Activated naive CD8-positive, alpha-beta T cell treated with anti-CD3 and anti-CD28 coated beads, Interleukin-2, amount 50 U/mL, for 24 hours (primary cell): Measurements from ENCODE around the gene TESMIN.

Experiments
- ATAC-seq: fragments of 150-1000 bp; cut with Tn5 transposase; one replicate; pipeline ENCODE4 v1.10.0; 2021
- DNase-seq: peaks from one replicate; pipeline ENCODE4 v3.0.0; 2021
- H3K27ac Mint-ChIP-seq: one replicate; pipeline ENCODE4 v1.8.0; 2021; ENCODE audit warnings: mild to moderate bottlenecking, mixed read lengths
- H3K27me3 Mint-ChIP-seq: one replicate; pipeline ENCODE4 v1.8.0; 2021; ENCODE audit warnings: mixed read lengths
- H3K36me3 Mint-ChIP-seq: one replicate; pipeline ENCODE4 v1.8.0; 2021; ENCODE audit warnings: low read depth, mixed read lengths
- H3K4me1 Mint-ChIP-seq: one replicate; pipeline ENCODE4 v1.8.0; 2021; ENCODE audit warnings: mixed read lengths
- H3K4me3 Mint-ChIP-seq: one replicate; pipeline ENCODE4 v1.8.0; 2021; ENCODE audit warnings: mild to moderate bottlenecking, moderate library complexity, mixed read lengths
- H3K9me3 Mint-ChIP-seq: one replicate; pipeline ENCODE4 v1.8.0; 2021; ENCODE audit warnings: mixed read lengths

TESMIN gene

DNA sequence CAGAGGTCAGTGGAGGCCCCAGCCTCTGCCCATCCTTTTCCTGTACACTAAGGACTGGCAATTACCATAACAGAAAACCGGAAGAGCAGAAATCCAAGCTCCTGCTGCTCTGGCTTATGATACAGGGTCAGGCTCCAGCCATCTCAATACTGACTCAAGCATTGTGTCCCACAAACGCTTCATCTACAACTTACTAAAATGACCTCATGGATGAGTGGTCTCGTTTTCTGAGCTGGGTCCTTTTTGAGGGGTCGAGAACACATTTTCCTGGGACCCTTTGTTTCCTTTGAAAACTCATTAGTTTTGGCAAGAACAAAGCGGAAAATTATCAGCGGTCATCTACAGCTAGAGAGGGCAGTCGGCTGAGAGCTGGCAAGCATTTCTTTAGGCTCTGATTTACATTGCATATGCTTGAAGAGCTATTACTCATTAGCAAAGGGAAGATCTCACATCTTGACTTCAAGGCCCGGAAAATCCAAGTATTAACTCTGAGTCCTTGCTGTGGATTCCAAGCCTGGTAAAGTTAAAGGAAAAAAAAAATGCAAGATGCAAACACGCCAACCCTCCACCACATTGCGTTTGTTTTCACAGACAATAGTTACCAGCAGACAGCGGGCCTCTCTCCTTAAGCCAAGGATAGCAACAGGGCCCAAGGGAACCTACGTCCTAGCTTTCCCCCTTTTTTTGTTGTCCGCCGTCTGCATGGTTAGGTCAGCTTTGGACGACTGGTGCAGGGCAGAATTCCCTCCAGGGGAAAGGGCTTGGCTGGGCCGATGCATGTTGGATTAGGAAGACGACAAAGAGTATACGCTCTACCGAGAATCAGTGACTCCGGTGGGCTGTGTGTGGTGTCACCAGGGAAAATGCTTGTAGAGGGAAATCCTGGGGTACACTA lies 1.8 kb downstream of the TESMIN start:
- no peak for ATAC-seq
- Mint-ChIP-seq H3K36me3 (no peaks in the 10 kb centered on the region), H3K9me3 (no peaks in the 10 kb centered on the region), H3K4me3 (no peak overlapping the region), H3K27ac (no peak overlapping the region), H3K27me3 (no peaks in the 10 kb centered on the region), H3K4me1 (peaks cover 4% of the 10 kb centered on the region)
- no peak for DNase-seq

DNA sequence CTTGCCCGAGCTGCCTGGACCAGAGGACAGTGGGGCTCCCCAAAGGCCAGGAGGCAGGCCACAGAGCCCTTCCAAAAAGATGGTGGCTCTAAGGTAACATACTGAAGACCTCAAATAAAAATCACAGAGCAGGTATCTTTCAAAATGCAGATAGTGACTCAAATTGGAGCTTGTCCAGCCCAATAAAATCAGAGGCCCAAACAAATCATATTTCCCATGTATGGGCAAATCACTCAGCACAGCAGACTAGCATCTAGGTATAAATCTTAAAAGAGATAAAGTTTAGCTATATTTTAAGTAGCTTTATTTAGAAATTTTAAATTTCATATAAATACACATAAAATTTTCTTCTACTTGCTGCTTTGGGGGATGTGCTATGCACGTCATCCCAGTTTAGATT lies 3.3 kb downstream of the TESMIN start:
- Mint-ChIP-seq H3K9me3 (no peaks in the 10 kb centered on the region), H3K27ac (no peak overlapping the region), H3K4me1 (peaks cover 4% of the 10 kb centered on the region), H3K4me3 (no peak overlapping the region), H3K27me3 (no peaks in the 10 kb centered on the region), H3K36me3 (no peaks in the 10 kb centered on the region)
- DNase-seq = no peak
- no peak for ATAC-seq

DNA sequence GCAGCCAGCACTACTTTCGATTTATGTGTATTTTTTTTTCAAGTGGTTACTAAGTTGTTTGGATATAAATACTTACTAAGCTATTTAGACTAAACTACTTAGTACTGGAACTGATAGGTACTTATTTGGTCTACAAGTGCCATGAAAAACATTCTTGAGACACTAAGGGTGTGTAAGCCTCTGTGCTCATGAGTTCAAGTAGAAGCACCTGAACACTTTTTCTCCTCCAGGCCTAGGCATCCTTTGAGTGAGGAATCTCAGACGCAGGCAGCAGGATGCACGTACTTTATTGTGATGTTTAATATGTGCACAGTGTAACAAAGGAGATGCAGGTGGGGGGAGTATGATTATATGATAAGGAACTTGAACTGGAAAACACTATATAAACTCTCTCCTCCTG lies 7.8 kb downstream of the TESMIN start:
- DNase-seq = no peak
- no peaks in the 10 kb centered on the region for H3K4me1 Mint-ChIP-seq
- ATAC-seq = no peak
- no peaks in the 10 kb centered on the region for H3K27me3 Mint-ChIP-seq
- H3K9me3 Mint-ChIP-seq = no peaks in the 10 kb centered on the region
- no peak overlapping the region for H3K27ac Mint-ChIP-seq
- H3K36me3 Mint-ChIP-seq = no peaks in the 10 kb centered on the region
- no peak overlapping the region for H3K4me3 Mint-ChIP-seq

DNA sequence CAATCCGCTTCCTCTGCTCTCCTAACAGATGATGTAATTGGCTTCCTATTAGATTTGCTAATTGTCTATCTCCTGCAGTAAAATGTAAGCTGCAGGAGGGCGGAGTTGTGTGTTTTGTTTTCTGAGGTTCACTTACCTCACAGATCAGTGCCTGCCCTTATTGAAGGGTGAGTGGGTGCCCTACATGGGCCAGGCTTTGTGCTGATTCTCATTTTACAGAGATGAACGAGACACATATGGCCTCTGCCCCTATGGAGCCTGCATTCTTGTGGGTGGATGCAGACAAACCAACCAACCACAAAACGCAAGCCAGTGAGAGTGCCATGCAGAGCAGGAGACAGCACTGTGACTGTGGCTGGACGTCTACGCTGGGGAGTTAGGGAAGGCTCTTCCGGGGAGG lies 9.9 kb downstream of the TESMIN start:
- Mint-ChIP-seq H3K4me1 (no peaks in the 10 kb centered on the region), H3K27me3 (no peaks in the 10 kb centered on the region), H3K27ac (no peak overlapping the region), H3K4me3 (no peak overlapping the region), H3K36me3 (no peaks in the 10 kb centered on the region), H3K9me3 (no peaks in the 10 kb centered on the region)
- no peak for DNase-seq
- ATAC-seq = no peak

DNA sequence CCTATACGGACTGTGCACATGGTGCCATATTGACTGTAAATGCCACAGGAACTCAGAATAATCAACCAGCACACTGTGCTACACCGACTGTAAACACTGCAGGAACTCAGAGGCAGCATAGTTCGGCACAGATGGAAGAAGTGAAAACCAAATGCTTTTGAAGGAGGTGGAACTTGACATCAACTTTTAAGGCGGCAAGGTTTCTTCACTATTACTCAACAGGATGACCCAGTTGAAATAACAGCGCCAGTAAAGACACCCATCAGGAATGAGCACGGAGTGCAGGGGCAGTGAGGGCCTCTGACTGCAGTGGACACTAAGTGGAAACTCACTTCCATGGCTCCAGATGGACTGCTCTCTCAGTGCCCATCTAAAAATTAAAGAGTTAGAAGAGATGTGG lies 15.7 kb downstream of the TESMIN start:
- ATAC-seq = no peak
- Mint-ChIP-seq H3K4me1 (no peaks in the 10 kb centered on the region), H3K27me3 (no peaks in the 10 kb centered on the region), H3K9me3 (no peaks in the 10 kb centered on the region), H3K4me3 (no peak overlapping the region), H3K27ac (no peak overlapping the region), H3K36me3 (no peaks in the 10 kb centered on the region)
- DNase-seq = no peak

DNA sequence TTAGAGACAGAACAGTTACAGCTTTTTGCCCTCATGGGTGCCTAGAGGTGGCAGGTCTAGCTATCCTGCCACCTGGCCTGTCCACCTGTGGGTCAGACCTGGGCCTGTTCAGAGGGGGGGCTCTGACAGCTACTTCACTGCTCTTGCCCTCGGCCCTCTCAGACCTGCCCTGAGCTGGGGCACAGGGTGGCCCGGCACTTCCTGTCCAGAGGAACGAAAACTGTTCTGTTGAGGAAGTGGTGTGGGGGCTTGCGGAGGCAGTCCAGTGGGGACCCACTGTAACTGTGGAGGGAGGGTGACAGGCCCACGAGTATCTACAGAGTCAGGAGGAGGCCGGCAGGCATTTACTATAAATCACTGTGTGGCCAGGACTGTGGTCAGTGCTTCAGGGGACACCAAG lies 16.2 kb downstream of the TESMIN start:
- Mint-ChIP-seq H3K27me3 (no peaks in the 10 kb centered on the region), H3K36me3 (no peaks in the 10 kb centered on the region), H3K4me1 (no peaks in the 10 kb centered on the region), H3K4me3 (no peak overlapping the region), H3K9me3 (no peaks in the 10 kb centered on the region), H3K27ac (no peak overlapping the region)
- no peak for ATAC-seq
- no peak for DNase-seq

DNA sequence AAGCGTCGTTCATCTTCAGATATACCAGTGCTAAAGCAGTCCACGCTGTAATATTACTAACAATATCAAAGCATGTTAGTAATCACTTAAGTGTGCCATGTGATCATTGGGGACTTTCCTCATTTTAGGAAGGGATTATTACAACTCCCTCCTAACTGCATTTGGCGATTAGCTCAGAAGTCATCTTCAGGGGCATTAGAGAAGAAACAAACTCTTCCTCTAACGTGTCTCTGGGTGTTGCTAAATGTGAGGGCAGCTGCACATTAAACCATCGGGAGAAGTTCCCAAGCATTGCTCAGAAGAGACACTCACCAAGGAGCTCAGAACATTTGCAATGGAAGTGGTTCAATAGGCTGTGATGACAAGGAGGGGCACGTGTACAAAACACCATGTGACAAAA lies 17.2 kb downstream of the TESMIN start:
- Mint-ChIP-seq H3K27ac (no peak overlapping the region), H3K36me3 (no peaks in the 10 kb centered on the region), H3K9me3 (no peaks in the 10 kb centered on the region), H3K4me3 (no peak overlapping the region), H3K4me1 (no peaks in the 10 kb centered on the region), H3K27me3 (no peaks in the 10 kb centered on the region)
- ATAC-seq = no peak
- DNase-seq = no peak

DNA sequence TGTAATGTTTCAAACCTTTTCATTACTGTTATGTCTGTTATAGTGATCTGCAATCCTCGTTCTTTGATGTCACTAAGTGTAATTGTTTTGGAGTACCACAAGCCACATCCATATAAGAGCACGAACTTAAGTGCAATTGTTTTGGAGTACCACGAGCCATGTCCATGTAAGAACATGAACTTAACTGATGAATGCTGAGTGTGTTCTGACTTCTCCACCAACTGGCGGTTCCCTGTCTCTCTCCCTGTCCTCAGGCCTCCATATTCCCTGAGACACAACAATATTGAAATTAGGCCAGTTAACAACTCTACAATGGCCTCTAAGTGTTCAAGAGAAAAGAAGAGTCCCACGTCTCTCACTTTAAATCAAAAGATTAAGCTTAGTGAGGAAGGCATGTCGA lies 23.5 kb downstream of the TESMIN start:
- Mint-ChIP-seq H3K27me3 (no peaks in the 10 kb centered on the region), H3K36me3 (no peaks in the 10 kb centered on the region), H3K4me1 (no peaks in the 10 kb centered on the region), H3K27ac (no peak overlapping the region), H3K9me3 (no peaks in the 10 kb centered on the region), H3K4me3 (no peak overlapping the region)
- DNase-seq (no peak), ATAC-seq (no peak)

DNA sequence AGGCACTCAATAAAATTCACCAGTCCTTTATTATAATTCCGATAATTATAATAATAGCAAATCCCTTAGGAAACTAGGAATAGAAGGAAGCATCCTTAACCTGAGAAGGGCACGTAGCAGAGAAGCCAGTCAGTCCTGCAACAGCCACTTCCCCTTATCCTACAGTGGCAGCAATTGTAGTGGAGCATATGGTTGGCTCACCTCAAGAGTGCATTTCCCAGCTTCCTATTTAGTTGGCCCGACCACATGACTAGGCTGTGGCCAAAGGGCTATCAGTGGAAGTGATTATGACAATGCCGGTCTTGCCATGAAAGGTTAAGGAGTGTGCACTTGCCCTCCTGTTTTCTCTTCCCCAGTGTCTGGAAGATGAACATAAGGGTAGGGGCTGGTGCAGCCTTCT lies 27.0 kb downstream of the TESMIN start:
- Mint-ChIP-seq H3K27me3 (peaks cover 2% of the 10 kb centered on the region), H3K4me1 (no peaks in the 10 kb centered on the region), H3K9me3 (peaks cover 11% of the 10 kb centered on the region), H3K4me3 (no peak overlapping the region), H3K36me3 (peaks cover 7% of the 10 kb centered on the region), H3K27ac (no peak overlapping the region)
- DNase-seq (no peak), ATAC-seq (no peak)

DNA sequence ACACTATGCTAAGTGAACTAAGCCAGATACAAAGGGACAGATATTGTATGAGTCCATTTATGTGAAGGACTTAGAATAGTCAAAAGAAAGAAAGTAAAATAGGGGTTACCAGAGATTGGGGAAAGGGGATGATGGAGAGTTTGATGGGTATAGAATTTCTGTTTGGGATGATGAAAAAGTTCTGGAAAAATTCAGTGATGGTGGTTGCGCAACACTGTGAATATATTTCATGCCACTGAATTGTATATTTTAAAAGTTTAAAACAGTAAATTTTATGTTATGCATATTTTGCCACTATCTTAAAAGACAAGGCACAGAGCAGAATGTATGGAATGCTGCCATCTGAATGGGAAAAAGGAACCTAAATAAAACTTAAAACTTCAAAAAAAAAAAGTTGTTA lies 29.2 kb downstream of the TESMIN start:
- Mint-ChIP-seq H3K27me3 (peaks cover 2% of the 10 kb centered on the region), H3K4me3 (no peak overlapping the region), H3K36me3 (peaks cover 10% of the 10 kb centered on the region), H3K27ac (no peak overlapping the region), H3K9me3 (peaks cover 15% of the 10 kb centered on the region), H3K4me1 (no peaks in the 10 kb centered on the region)
- no peak for DNase-seq
- ATAC-seq = no peak

DNA sequence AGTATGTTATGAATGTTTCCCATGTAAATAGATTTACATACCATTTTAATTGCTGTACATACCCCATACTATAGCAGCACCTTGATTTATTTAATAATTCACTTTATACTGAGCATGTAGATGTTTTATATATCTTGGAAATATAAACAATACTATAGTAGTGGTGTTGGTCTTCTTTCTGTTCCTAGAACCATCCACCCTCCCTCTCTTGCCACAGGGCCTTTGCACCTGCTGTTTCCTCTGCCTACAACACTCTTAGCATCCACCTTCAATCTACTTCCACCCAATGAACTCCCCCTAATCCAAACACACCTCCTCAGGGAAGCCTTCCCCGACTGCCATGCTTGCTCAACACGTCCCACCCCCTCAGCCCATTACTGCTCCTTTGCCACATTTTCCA lies 30.2 kb downstream of the TESMIN start:
- H3K4me3 Mint-ChIP-seq = no peak overlapping the region
- ATAC-seq (no peak), DNase-seq (no peak)
- peaks cover 2% of the 10 kb centered on the region for H3K27me3 Mint-ChIP-seq
- H3K9me3 Mint-ChIP-seq = peaks cover 15% of the 10 kb centered on the region
- H3K4me1 Mint-ChIP-seq = no peaks in the 10 kb centered on the region
- H3K36me3 Mint-ChIP-seq = peaks cover 10% of the 10 kb centered on the region
- no peak overlapping the region for H3K27ac Mint-ChIP-seq

DNA sequence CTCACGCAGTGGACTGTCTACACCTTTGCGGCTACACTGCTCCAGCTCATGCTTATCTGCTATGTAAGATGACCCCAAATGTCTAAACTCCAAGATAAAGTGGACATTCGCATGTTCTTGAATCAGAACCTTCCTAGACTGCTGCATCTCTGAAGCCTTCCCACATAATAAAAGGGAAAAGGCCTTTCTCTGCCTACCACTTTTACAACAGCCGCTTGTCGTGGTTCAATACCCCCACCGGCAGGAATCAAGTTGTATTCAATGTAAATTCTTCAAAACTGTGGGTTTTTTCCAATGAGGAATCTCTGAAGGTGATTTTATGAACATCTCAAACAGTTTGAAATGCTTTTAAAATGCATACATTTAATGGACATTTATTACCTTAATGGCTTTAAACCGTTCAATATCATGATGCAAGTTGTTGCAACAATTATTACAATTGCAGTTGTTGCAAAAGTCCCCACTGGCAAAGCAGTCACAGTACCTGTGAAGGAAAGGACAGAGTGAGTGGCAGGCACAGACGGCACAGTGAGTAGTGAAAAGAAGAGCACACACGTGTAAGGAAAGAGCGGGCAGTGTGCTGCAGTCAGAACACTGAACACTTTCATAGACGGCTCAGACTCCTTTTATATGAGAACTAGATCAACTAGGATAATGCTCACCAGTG lies 35.7 kb downstream of the TESMIN start:
- Mint-ChIP-seq H3K9me3 (peaks cover 15% of the 10 kb centered on the region), H3K4me3 (no peak overlapping the region), H3K36me3 (peaks cover 10% of the 10 kb centered on the region), H3K4me1 (no peaks in the 10 kb centered on the region), H3K27me3 (peaks cover 2% of the 10 kb centered on the region), H3K27ac (no peak overlapping the region)
- ATAC-seq (no peak), DNase-seq (no peak)

DNA sequence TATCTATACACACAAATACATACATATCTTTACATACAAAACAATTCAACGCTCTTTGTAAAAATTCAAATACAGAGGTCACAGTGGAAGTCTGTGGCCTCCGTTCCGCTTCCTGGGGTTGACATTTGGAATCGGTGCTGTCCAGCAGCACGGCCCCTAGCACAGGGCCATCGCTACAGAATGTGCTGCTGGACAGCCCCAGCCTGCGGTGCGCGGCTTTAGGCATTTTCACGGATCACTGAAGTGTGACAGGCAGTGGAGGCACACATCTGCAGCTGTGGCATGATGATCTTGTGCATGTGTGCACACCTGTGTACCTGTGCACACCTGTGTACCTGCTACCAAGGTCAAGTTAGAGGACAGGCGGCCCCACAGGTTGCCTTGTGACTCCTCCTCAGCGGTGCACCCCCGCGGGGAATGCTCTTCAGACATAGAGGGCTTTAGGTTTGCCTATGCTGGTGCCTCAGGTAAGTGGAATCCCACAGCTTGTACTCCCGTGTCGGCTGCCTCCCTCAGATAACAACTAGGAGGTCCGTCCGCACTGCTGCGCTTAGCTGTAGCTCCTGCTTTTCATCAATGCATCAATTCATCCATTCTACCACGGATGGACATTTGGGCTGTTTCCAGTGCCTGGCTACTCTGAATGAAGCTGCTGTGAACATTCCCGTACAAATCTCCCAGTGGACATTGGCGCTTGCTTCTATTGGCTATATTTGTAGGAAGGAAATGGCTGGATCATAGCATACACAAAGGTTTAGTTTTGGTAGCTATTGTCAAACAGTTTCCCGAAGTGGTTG lies 37.1 kb downstream of the TESMIN start:
- no peak overlapping the region for H3K4me3 Mint-ChIP-seq
- H3K9me3 Mint-ChIP-seq = peaks cover 4% of the 10 kb centered on the region
- no peaks in the 10 kb centered on the region for H3K27me3 Mint-ChIP-seq
- H3K36me3 Mint-ChIP-seq = peaks cover 3% of the 10 kb centered on the region
- no peaks in the 10 kb centered on the region for H3K4me1 Mint-ChIP-seq
- DNase-seq (no peak), ATAC-seq (no peak)
- no peak overlapping the region for H3K27ac Mint-ChIP-seq

DNA sequence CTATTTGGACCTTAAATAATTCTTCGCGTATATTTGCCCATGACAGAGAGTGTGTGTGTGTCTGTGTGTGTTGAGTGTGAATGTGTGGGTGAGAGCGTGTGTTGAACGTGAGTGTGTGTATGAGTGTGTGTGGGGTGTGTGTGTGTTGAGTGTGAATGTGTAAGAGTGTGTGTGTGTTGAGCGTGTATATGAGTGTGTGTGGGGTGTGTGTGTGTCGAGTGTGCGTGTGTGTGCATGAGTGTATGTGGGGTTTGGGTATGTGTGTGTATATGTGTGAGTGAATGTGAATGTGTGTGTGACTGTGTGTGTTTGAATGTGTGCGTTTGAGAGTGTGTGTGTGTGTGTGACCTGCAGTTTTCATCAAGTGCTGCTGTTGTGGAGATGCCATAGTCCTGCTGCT lies 40.2 kb downstream of the TESMIN start:
- DNase-seq (no peak), ATAC-seq (no peak)
- no peaks in the 10 kb centered on the region for H3K4me1 Mint-ChIP-seq
- H3K36me3 Mint-ChIP-seq = no peaks in the 10 kb centered on the region
- no peak overlapping the region for H3K27ac Mint-ChIP-seq
- no peaks in the 10 kb centered on the region for H3K9me3 Mint-ChIP-seq
- no peaks in the 10 kb centered on the region for H3K27me3 Mint-ChIP-seq
- H3K4me3 Mint-ChIP-seq = no peak overlapping the region

DNA sequence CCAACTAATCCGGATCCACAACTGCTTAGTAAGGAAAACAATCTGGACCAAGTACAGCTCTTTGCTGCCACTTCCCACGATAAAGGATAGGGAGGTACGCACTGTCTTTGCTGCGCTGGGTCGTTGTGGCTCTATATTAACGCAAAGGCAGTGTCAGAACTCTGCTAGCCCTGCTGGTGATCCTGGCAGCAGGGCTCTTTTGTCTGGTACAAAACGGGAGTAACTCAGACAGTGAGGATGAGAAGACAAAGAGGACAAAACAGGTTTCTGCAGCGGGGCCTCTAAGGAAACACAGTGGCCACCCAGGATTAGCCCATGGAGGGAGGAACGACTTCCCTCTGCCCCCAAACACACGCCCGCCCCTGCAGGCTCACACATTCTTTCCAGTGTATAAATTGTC lies 40.9 kb downstream of the TESMIN start:
- Mint-ChIP-seq H3K36me3 (no peaks in the 10 kb centered on the region), H3K27me3 (no peaks in the 10 kb centered on the region), H3K9me3 (no peaks in the 10 kb centered on the region), H3K27ac (no peak overlapping the region), H3K4me3 (no peak overlapping the region), H3K4me1 (no peaks in the 10 kb centered on the region)
- no peak for DNase-seq
- no peak for ATAC-seq
